Suppressor macrophage treated with lipopolysaccharide for 1 hour (primary cell): Measurements from ENCODE around the gene CYP4A22.

Experiments
- DNase-seq, 3 donors: peaks; one replicate each; pipeline ENCODE4 v3.0.0-alpha.2; 2020 to 2022

CYP4A22 gene

GRCh38 chr1:47160716-47161115 lies 23.5 kb downstream of the CYP4A22 start:
- no peak for DNase-seq

- DNase-seq = no peak
Observed at GRCh38 chr1:47161298-47162040, 24.2 kb downstream of the CYP4A22 start.

- no peak for DNase-seq
Observed at GRCh38 chr1:47164552-47164951, 27.3 kb downstream of the CYP4A22 start.

GRCh38 chr1:47172782-47173181 lies 35.5 kb downstream of the CYP4A22 start:
- no peak for DNase-seq

- DNase-seq = no peak
Observed at GRCh38 chr1:47174656-47175020, 37.4 kb downstream of the CYP4A22 start.

- DNase-seq = peak; percentile 57 to 71 (median 67)
Observed at GRCh38 chr1:47175227-47175934, 38.1 kb downstream of the CYP4A22 start.

GRCh38 chr1:47178020-47178419 lies 40.8 kb downstream of the CYP4A22 start:
- no peak for DNase-seq

- no peak for DNase-seq
Observed at GRCh38 chr1:47178654-47179016, 41.4 kb downstream of the CYP4A22 start.

- peak; percentile 89 to 93 (median 92) for DNase-seq
Observed at GRCh38 chr1:47179017-47179987, 42.1 kb downstream of the CYP4A22 start.

GRCh38 chr1:47179988-47180563 lies 42.8 kb downstream of the CYP4A22 start:
- no peak for DNase-seq

- DNase-seq = no peak
Observed at GRCh38 chr1:47180603-47181094, 43.4 kb downstream of the CYP4A22 start.

GRCh38 chr1:47181095-47181954 lies 44.1 kb downstream of the CYP4A22 start:
- DNase-seq = no peak

- no peak for DNase-seq
Observed at GRCh38 chr1:47181955-47182675, 44.9 kb downstream of the CYP4A22 start.

GRCh38 chr1:47182676-47183235 lies 45.5 kb downstream of the CYP4A22 start:
- DNase-seq = no peak

GRCh38 chr1:47183308-47184089 lies 46.3 kb downstream of the CYP4A22 start:
- DNase-seq = no peak

- DNase-seq = no peak
Observed at GRCh38 chr1:47184090-47184821, 47.0 kb downstream of the CYP4A22 start.

- DNase-seq = no peak
Observed at GRCh38 chr1:47184822-47185677, 47.8 kb downstream of the CYP4A22 start.
